ENCODE results near the gene ATP11A. TPM values are rescaled to one million over a fixed set of nuclear protein-coding genes. Genes with fewer than 3 reads are reported as not detected.

Gene ATP11A
- total RNA-seq, 1 experiment from 2014 or later, result 80.4 TPM

GRCh38 chr13:112769615-112770014 is 79.8 kb downstream of the ATP11A start:
- peaks cover 11% of the 10 kb centered on the region; the same call in 1 of the 2 replicates for H3K79me2 ChIP-seq (ENCODE audit: insufficient read depth, low read length)

More at GRCh38 chr13:112769615-112770014, 79.8 kb downstream of the ATP11A start:
- Histone ChIP-seq H3K4me1 (ENCODE audit: control insufficient read depth in 1 of 2, insufficient read depth in 2 of 2, low read length in 2 of 2) (peaks cover 0 to 5% of the 10 kb centered on the region in 2 experiments; a peak in 3 of 4 replicates), H3K27me3 (ENCODE audit: insufficient read depth, low read length) (no peaks in the 10 kb centered on the region), H3K27ac (ENCODE audit: low read depth, low read length) (no peak overlapping the region), H3K9me2 (ENCODE audit: insufficient read depth) (no peaks in the 10 kb centered on the region), H3K9me3 (ENCODE audit: control insufficient read depth in 1 of 2, insufficient read depth in 1 of 2, low read depth in 1 of 2, low read length in 2 of 2) (no peaks in the 10 kb centered on the region), H2AFZ (ENCODE audit: low read depth, low read length, poor library complexity, severe bottlenecking) (no peak overlapping the region), H3K36me3 (ENCODE audit: control insufficient read depth in 1 of 2, insufficient read depth in 2 of 2, low read length in 2 of 2) (no peaks in the 10 kb centered on the region), H3K4me3 (replicated peaks in 1 of 2; ENCODE audit: low read depth in 1 of 2, low read length in 2 of 2) (no peak overlapping the region), H3K4me2 (ENCODE audit: low read length) (no peak overlapping the region), H3K9ac (ENCODE audit: low read length) (no peak overlapping the region), H4K20me1 (ENCODE audit: insufficient read depth) (no peaks in the 10 kb centered on the region)
- RAD21 ChIA-PET (ENCODE audit: low non-redundant PET in 1 of 2, low total read pairs in 2 of 2, uncharacterized antibody in 2 of 2, unreplicated experiment in 2 of 2), result no interaction called here
- POLR2A ChIA-PET, result no interaction called here
- BruUV-seq (replicated peaks), result no TSS peak
- TF ChIP-seq, protein P1, sequence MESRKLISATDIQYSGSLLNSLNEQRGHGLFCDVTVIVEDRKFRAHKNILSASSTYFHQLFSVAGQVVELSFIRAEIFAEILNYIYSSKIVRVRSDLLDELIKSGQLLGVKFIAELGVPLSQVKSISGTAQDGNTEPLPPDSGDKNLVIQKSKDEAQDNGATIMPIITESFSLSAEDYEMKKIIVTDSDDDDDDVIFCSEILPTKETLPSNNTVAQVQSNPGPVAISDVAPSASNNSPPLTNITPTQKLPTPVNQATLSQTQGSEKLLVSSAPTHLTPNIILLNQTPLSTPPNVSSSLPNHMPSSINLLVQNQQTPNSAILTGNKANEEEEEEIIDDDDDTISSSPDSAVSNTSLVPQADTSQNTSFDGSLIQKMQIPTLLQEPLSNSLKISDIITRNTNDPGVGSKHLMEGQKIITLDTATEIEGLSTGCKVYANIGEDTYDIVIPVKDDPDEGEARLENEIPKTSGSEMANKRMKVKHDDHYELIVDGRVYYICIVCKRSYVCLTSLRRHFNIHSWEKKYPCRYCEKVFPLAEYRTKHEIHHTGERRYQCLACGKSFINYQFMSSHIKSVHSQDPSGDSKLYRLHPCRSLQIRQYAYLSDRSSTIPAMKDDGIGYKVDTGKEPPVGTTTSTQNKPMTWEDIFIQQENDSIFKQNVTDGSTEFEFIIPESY (IDR thresholded peaks at IDR 0.05; ENCODE audit: extremely low read depth, insufficient replicate concordance, low read length), result no peak
- TF ChIP-seq FOSL1 (IDR thresholded peaks at IDR 0.05; ENCODE audit: low read depth) (no peak), SP1 (IDR thresholded peaks at IDR 0.05; ENCODE audit: low read depth) (no peak), POLR2AphosphoS5 (IDR thresholded peaks at IDR 0.05; ENCODE audit: low read depth, low read length) (no peak), ZFX (IDR thresholded peaks at IDR 0.05) (no peak), TCF7L2 (IDR thresholded peaks at IDR 0.05; ENCODE audit: borderline replicate concordance, extremely low read depth, insufficient read depth, insufficient read length) (no peak), MAX (IDR thresholded peaks at IDR 0.05) (no peak), RAD21 (IDR thresholded peaks at IDR 0.05; ENCODE audit: low read depth) (no peak), ELF1 (IDR thresholded peaks at IDR 0.05; ENCODE audit: borderline replicate concordance, low read depth) (no peak), SIN3A (IDR thresholded peaks at IDR 0.05; ENCODE audit: low read depth) (no peak), YY1 (IDR thresholded peaks at IDR 0.05; ENCODE audit: extremely low read depth, insufficient replicate concordance, low read depth, low read length) (no peak), CEBPB (IDR thresholded peaks at IDR 0.05; ENCODE audit: low read depth) (no peak), ZNF274 (IDR thresholded peaks at IDR 0.05; ENCODE audit: low read depth, low read length) (no peak), REST (IDR thresholded peaks at IDR 0.05; ENCODE audit: low read depth) (no peak), EZH2phosphoT487 (IDR thresholded peaks at IDR 0.05; ENCODE audit: borderline replicate concordance) (no peak), POLR2A (IDR thresholded peaks at IDR 0.05; ENCODE audit: borderline replicate concordance, extremely low read depth, insufficient read depth, insufficient read length) (no peak), SRF (IDR thresholded peaks at IDR 0.05; ENCODE audit: low read depth) (no peak)
- TF ChIP-seq, protein P2, sequence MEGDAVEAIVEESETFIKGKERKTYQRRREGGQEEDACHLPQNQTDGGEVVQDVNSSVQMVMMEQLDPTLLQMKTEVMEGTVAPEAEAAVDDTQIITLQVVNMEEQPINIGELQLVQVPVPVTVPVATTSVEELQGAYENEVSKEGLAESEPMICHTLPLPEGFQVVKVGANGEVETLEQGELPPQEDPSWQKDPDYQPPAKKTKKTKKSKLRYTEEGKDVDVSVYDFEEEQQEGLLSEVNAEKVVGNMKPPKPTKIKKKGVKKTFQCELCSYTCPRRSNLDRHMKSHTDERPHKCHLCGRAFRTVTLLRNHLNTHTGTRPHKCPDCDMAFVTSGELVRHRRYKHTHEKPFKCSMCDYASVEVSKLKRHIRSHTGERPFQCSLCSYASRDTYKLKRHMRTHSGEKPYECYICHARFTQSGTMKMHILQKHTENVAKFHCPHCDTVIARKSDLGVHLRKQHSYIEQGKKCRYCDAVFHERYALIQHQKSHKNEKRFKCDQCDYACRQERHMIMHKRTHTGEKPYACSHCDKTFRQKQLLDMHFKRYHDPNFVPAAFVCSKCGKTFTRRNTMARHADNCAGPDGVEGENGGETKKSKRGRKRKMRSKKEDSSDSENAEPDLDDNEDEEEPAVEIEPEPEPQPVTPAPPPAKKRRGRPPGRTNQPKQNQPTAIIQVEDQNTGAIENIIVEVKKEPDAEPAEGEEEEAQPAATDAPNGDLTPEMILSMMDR (IDR thresholded peaks at IDR 0.05 in 2 of 3, conservative IDR thresholded peaks at IDR 0.05 in 1 of 3; ENCODE audit: borderline replicate concordance in 1 of 3, insufficient read depth in 1 of 3, low read depth in 2 of 3, low read length in 2 of 3), result no peak
- TF ChIP-seq, protein P3, sequence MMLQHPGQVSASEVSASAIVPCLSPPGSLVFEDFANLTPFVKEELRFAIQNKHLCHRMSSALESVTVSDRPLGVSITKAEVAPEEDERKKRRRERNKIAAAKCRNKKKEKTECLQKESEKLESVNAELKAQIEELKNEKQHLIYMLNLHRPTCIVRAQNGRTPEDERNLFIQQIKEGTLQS (IDR thresholded peaks at IDR 0.05), result no peak
- ATAC-seq, result no peak
- intact Hi-C loops (cut with micrococcal nuclease), result no loop called here
- CTCF ChIA-PET, result no interaction called here
- DNase-seq (ENCODE audit: low read depth, low spot score), result no peak

Data from HCT116 (cell line).